ENCODE measurements around the gene ZNFX1. TPM values are rescaled to one million over a fixed set of nuclear protein-coding genes. Genes with fewer than 3 reads are reported as not detected.

The ZNFX1 gene
- total and polyA plus RNA-seq, 10 donors: 5.8 to 68.9 (median 52.7) TPM

- Histone ChIP-seq H3K27ac (peak overlapping the region in 3 of 8 donors; percentile 84 to 97 (median 97)), H3K9me3 (peaks cover 12 to 61% (median 58%) of the 10 kb centered on the region in 8 donors), H3K4me3 (no peak overlapping the region), H3K4me1 (peaks cover 0 to 46% (median 8%) of the 10 kb centered on the region in 6 donors), H3K36me3 (peaks cover 7 to 95% (median 81%) of the 10 kb centered on the region in 6 donors), H3K27me3 (replicated peaks in 1 of 7) (no peaks in the 10 kb centered on the region)
- peak in 1 of 3 donors; percentile 34 for TF ChIP-seq POLR2AphosphoS5 (IDR thresholded peaks at IDR 0.05)
- TF ChIP-seq CTCF (IDR thresholded peaks at IDR 0.05 in 8 of 11, conservative IDR thresholded peaks at IDR 0.05 in 3 of 11): no peak
- 84 to 96% (median 90%) methylated on average over 10 of the region's 10 CpGs for WGBS, 5 donors
- DNase-seq: no peak
- intact Hi-C loops (cut with DNase I; ENCODE audit: low total_unique reads): no loop called here
Observed at GRCh38 chr20:49288784-49289696, 11.2 kb upstream of the ZNFX1 start.

- TF ChIP-seq CTCF (IDR thresholded peaks at IDR 0.05 in 8 of 11, conservative IDR thresholded peaks at IDR 0.05 in 3 of 11) (no peak), POLR2AphosphoS5 (IDR thresholded peaks at IDR 0.05) (no peak), POLR2A (IDR thresholded peaks at IDR 0.05) (no peak)
- 80 to 92% (median 83%) methylated on average over 2 of the region's 2 CpGs for WGBS, 5 donors
- H3K9me3 ChIP-seq: peaks cover 12 to 61% (median 58%) of the 10 kb centered on the region in 8 donors
- intact Hi-C loops (cut with DNase I; ENCODE audit: low total_unique reads): no loop called here
- DNase-seq: no peak
- H3K27me3 ChIP-seq (replicated peaks in 1 of 7): no peaks in the 10 kb centered on the region
- peaks cover 11 to 100% (median 88%) of the 10 kb centered on the region in 6 donors for H3K36me3 ChIP-seq
- H3K4me1 ChIP-seq: peaks cover 0 to 53% (median 15%) of the 10 kb centered on the region in 6 donors
- peak overlapping the region in 5 of 8 donors; percentile 56 to 97 (median 84) for H3K27ac ChIP-seq
- peak overlapping the region in 1 of 8 donors; percentile 5 for H3K4me3 ChIP-seq
Observed at GRCh38 chr20:49288250-49288751, 10.4 kb upstream of the ZNFX1 start.

GRCh38 chr20:49287555-49288249, 9.8 kb upstream of the ZNFX1 start:
- H3K27ac ChIP-seq: peak overlapping the region in 7 of 8 donors; percentile 47 to 97 (median 77)
- H3K9me3 ChIP-seq: peaks cover 12 to 62% (median 59%) of the 10 kb centered on the region in 8 donors
- TF ChIP-seq POLR2AphosphoS5 (IDR thresholded peaks at IDR 0.05) (peak in 1 of 3 donors; percentile 6), POLR2A (IDR thresholded peaks at IDR 0.05) (no peak), CTCF (IDR thresholded peaks at IDR 0.05 in 8 of 11, conservative IDR thresholded peaks at IDR 0.05 in 3 of 11) (no peak)
- H3K27me3 ChIP-seq (replicated peaks in 1 of 7): no peaks in the 10 kb centered on the region
- peak overlapping the region in 1 of 8 donors; percentile 45 for H3K4me3 ChIP-seq
- peaks cover 11 to 100% (median 94%) of the 10 kb centered on the region in 6 donors for H3K36me3 ChIP-seq
- DNase-seq: no peak
- intact Hi-C loops (cut with DNase I; ENCODE audit: low total_unique reads): no loop called here
- H3K4me1 ChIP-seq: peaks cover 0 to 59% (median 21%) of the 10 kb centered on the region in 6 donors

Data from spleen (tissue), 11 donors.